CD4-positive, alpha-beta T cell treated with Interferon alpha-2 for 1 hour (primary cell): ENCODE measurements around the gene DDHD1.
"Not testable (repeated sequence)": the region's sequence is repeated elsewhere in the genome, so short reads cannot be mapped to it uniquely, and the experiment has no call there.

Experiments used
- DNase-seq, 2 donors: peaks; one replicate each; pipeline ENCODE4 v3.0.0-alpha.2; 2020 to 2022

Gene DDHD1

GRCh38 chr14:53152887-53153701 is at the start of gene DDHD1:
Gene DDHD1 (minus strand): TSS chr14:53153323. CDS start chr14:53153098, 225 bp downstream.
- DNase-seq = peak; percentile 86 to 91

GRCh38 chr14:53195949-53196348 is 42.8 kb upstream of the DDHD1 start:
- no peak for DNase-seq

- no peak for DNase-seq
Measured at GRCh38 chr14:53193193-53193592, 40.1 kb upstream of the DDHD1 start.

GRCh38 chr14:53192052-53192760 is 39.1 kb upstream of the DDHD1 start:
- no peak for DNase-seq

- DNase-seq = no peak
Measured at GRCh38 chr14:53190938-53191337, 37.8 kb upstream of the DDHD1 start.

GRCh38 chr14:53187921-53188463 is 34.9 kb upstream of the DDHD1 start:
- no peak for DNase-seq

- DNase-seq = no peak
Measured at GRCh38 chr14:53186532-53186931, 33.4 kb upstream of the DDHD1 start.

- DNase-seq = no peak
Measured at GRCh38 chr14:53183611-53184010, 30.5 kb upstream of the DDHD1 start.

GRCh38 chr14:53183056-53183455 is 29.9 kb upstream of the DDHD1 start:
- no peak for DNase-seq

- DNase-seq = not testable (repeated sequence)
Measured at GRCh38 chr14:53181463-53182081, 28.4 kb upstream of the DDHD1 start.

GRCh38 chr14:53180272-53181221 is 27.4 kb upstream of the DDHD1 start:
- peak in 1 of 2 donors; percentile 61 for DNase-seq

- not testable (repeated sequence) for DNase-seq
Measured at GRCh38 chr14:53179486-53180005, 26.4 kb upstream of the DDHD1 start.

GRCh38 chr14:53175375-53175774 is 22.3 kb upstream of the DDHD1 start:
- DNase-seq = no peak

GRCh38 chr14:53174918-53175317 is 21.8 kb upstream of the DDHD1 start:
- DNase-seq = no peak

GRCh38 chr14:53168786-53169185 is 15.7 kb upstream of the DDHD1 start:
- no peak for DNase-seq

- DNase-seq = no peak
Measured at GRCh38 chr14:53167602-53168328, 14.6 kb upstream of the DDHD1 start.

GRCh38 chr14:53161758-53162435 is 8.8 kb upstream of the DDHD1 start:
- no peak for DNase-seq

- no peak for DNase-seq
Measured at GRCh38 chr14:53156238-53156637, 3.1 kb upstream of the DDHD1 start.

GRCh38 chr14:53153702-53154112 is 584 bp upstream of the DDHD1 start:
- no peak for DNase-seq

- DNase-seq = peak; percentile 61 to 74
Measured at GRCh38 chr14:53152184-53152886, 788 bp downstream of the DDHD1 start.
